Mesenchymal stem cell (in vitro differentiated cells and primary cell): ENCODE results near the gene NRG2.

Experiments used
- DNase-seq: peaks from one replicate; pipeline ENCODE4 v3.0.0-alpha.2; 2013
- H2AFZ ChIP-seq: one replicate; pipeline ENCODE4 v1.6.1; 2013; ENCODE audit warnings: low read depth, mild to moderate bottlenecking, control low read depth, inconsistent platforms, low read length, moderate library complexity
- H2AK5ac ChIP-seq: 2 replicates; pipeline ENCODE4 v1.6.1; 2013; ENCODE audit warnings: low read length, moderate library complexity, mild to moderate bottlenecking, inconsistent platforms; ENCODE audit not compliant: severe bottlenecking
- H2BK120ac ChIP-seq: one replicate; pipeline ENCODE4 v1.6.1; 2013; ENCODE audit warnings: low read depth, mild to moderate bottlenecking, inconsistent platforms, low read length, moderate library complexity
- H2BK12ac ChIP-seq, 2 experiments: one replicate each; pipeline ENCODE4 v1.6.1; 2013; ENCODE audit warnings: inconsistent platforms in 2 of 2, low read length in 2 of 2, mild to moderate bottlenecking in 2 of 2, moderate library complexity in 2 of 2, control low read depth in 1 of 2
- H2BK15ac ChIP-seq: one replicate; pipeline ENCODE4 v1.6.1; 2013; ENCODE audit warnings: mild to moderate bottlenecking, low read depth, inconsistent platforms; ENCODE audit not compliant: poor library complexity, severe bottlenecking
- H2BK5ac ChIP-seq: 2 replicates; pipeline ENCODE4 v1.6.1; 2013; ENCODE audit warnings: low read depth, mild to moderate bottlenecking, low read length, control low read depth, inconsistent platforms; ENCODE audit not compliant: poor library complexity, severe bottlenecking
- H3K14ac ChIP-seq, 2 experiments: one replicate each; pipeline ENCODE4 v1.6.1; 2013; ENCODE audit warnings: inconsistent platforms in 2 of 2, low read length in 2 of 2, control low read depth in 1 of 2, mild to moderate bottlenecking in 1 of 2, moderate library complexity in 1 of 2
- H3K18ac ChIP-seq, 2 experiments: one replicate each; pipeline ENCODE4 v1.6.1; 2013; ENCODE audit warnings: inconsistent platforms in 2 of 2, low read length in 2 of 2, control low read depth in 1 of 2, low read depth in 1 of 2, mild to moderate bottlenecking in 1 of 2
- H3K23ac ChIP-seq, 2 experiments: one replicate each; pipeline ENCODE4 v1.6.1; 2013; ENCODE audit warnings: inconsistent platforms in 2 of 2, low read length in 2 of 2, mild to moderate bottlenecking in 2 of 2, moderate library complexity in 2 of 2, control low read depth in 1 of 2
- H3K27ac ChIP-seq: 2 replicates; pipeline ENCODE4 v1.5.1; 2013; ENCODE audit warnings: mild to moderate bottlenecking, moderate library complexity, low read length, control low read depth, inconsistent platforms; ENCODE audit not compliant: poor library complexity, severe bottlenecking
- H3K27me3 ChIP-seq, 2 experiments: 2 replicates each; pipeline versions ENCODE4 v1.6.1 to v1.7.0; 2013; ENCODE audit warnings: low read length in 2 of 2, mild to moderate bottlenecking in 2 of 2, moderate library complexity in 2 of 2, control low read depth in 1 of 2, inconsistent platforms in 1 of 2; ENCODE audit not compliant: control insufficient read depth in 1 of 2, insufficient read depth in 1 of 2
- H3K36me3 ChIP-seq, 2 experiments: 2 replicates each; pipeline versions ENCODE4 v1.6.1 to v1.7.0; 2013; ENCODE audit warnings: low read length in 2 of 2, control low read depth in 1 of 2, inconsistent platforms in 1 of 2, low read depth in 1 of 2, mild to moderate bottlenecking in 1 of 2; ENCODE audit not compliant: insufficient read depth in 2 of 2, control insufficient read depth in 1 of 2
- H3K4ac ChIP-seq, 2 experiments: one replicate each; pipeline ENCODE4 v1.6.1; 2013; ENCODE audit warnings: inconsistent platforms in 2 of 2, low read length in 2 of 2, mild to moderate bottlenecking in 2 of 2, moderate library complexity in 2 of 2, control low read depth in 1 of 2, low read depth in 1 of 2
- H3K4me1 ChIP-seq: 2 replicates; pipeline ENCODE4 v1.6.1; 2013; ENCODE audit warnings: low read depth, low read length, control low read depth; ENCODE audit not compliant: control insufficient read depth, insufficient read depth
- H3K4me2 ChIP-seq: 2 replicates; pipeline ENCODE4 v1.6.1; 2013; ENCODE audit warnings: low read length, mild to moderate bottlenecking, inconsistent platforms; ENCODE audit not compliant: poor library complexity, severe bottlenecking
- H3K4me3 ChIP-seq, 2 experiments: 2 replicates each; pipeline versions ENCODE4 v1.5.1 to v1.7.0; 2013; ENCODE audit warnings: low read length in 2 of 2, mild to moderate bottlenecking in 2 of 2, control low read depth in 1 of 2, low read depth in 1 of 2; ENCODE audit not compliant: insufficient read depth in 1 of 2
- H3K79me1 ChIP-seq: replicated peaks from 2 replicates; pipeline ENCODE4 v1.6.1; 2013; ENCODE audit warnings: mild to moderate bottlenecking, control low read depth, low read length, inconsistent platforms; ENCODE audit not compliant: poor library complexity, severe bottlenecking
- H3K9ac ChIP-seq: 2 replicates; pipeline ENCODE4 v1.7.0; 2013; ENCODE audit warnings: mild to moderate bottlenecking, low read length, moderate library complexity
- H3K9me3 ChIP-seq: 2 replicates; pipeline ENCODE4 v1.7.0; 2013; ENCODE audit warnings: mild to moderate bottlenecking, low read length; ENCODE audit not compliant: control insufficient read depth
- H4K8ac ChIP-seq: one replicate; pipeline ENCODE4 v1.6.1; 2013; ENCODE audit warnings: inconsistent platforms, mild to moderate bottlenecking, low read length, moderate library complexity
- H4K91ac ChIP-seq: one replicate; pipeline ENCODE4 v1.6.1; 2013; ENCODE audit warnings: mild to moderate bottlenecking, low read length, inconsistent platforms
- WGBS: methylation state at CpG from one replicate; pipeline ENCODE4 v1.1.7; 2013; ENCODE audit warnings: mixed read lengths; 5-methylcytosine and 5-hydroxymethylcytosine counted together

The NRG2 gene

DNA sequence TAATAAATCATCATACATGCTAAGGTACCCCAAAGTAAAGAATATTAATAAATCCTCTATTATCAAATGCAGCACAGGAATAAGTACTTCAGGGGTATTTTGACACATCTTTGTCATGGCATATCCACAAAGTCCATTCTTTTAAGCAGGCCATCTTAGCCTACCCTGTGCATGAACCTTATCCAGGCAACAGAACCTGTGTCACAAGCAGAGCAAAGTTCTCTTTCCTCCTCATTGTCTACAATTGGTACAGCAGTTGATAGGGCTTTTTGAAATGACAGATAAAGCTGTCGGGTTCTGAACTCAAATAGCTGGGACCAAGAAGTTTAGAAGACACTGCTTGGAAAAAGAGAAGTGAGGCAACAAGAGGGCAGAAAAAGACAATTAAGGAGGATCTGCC, 40.0 kb upstream of the NRG2 start:
- Histone ChIP-seq H2AK5ac (no peak overlapping the region), H3K9me3 (no peaks in the 10 kb centered on the region), H2BK120ac (no peak overlapping the region), H4K8ac (no peak overlapping the region), H2BK15ac (no peak overlapping the region), H3K14ac (no peak overlapping the region), H3K36me3 (no peaks in the 10 kb centered on the region), H2BK5ac (no peak overlapping the region), H3K27me3 (peaks cover 6 to 36% of the 10 kb centered on the region in 2 experiments), H3K4me3 (no peak overlapping the region), H3K27ac (no peak overlapping the region), H3K23ac (no peak overlapping the region), H3K4me2 (no peak overlapping the region), H3K79me1 (no peaks in the 10 kb centered on the region), H2BK12ac (no peak overlapping the region), H3K9ac (no peak overlapping the region), H4K91ac (no peak overlapping the region), H3K18ac (no peak overlapping the region), H2AFZ (no peak overlapping the region), H3K4me1 (no peaks in the 10 kb centered on the region), H3K4ac (no peak overlapping the region)
- 92% methylated on average over 1 of the region's 1 CpG for WGBS
- DNase-seq, result no peak

DNA sequence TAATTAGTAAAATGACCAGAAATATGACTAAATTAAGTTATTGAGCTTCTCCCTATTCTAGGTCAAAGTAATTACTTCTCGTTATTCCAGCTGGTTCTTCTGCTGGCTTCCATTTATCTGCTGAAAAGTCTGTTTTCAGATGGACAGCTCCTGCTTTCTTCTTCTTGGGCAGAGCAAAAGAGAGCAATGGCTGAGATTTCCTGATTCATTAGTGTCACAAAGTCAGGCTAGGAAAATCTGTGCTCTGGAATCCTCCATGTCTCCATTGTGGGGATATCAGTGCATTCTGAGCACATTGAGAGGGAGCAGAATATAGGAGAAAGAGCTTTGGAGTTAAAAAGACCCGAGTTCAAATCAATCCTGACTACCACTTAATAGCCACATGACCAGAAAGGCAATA, 33.7 kb upstream of the NRG2 start:
- H3K4ac ChIP-seq, result no peak overlapping the region
- peaks cover 0 to 17% of the 10 kb centered on the region in 2 experiments for H3K27me3 ChIP-seq
- H2BK120ac ChIP-seq, result no peak overlapping the region
- no peak overlapping the region for H3K27ac ChIP-seq
- H3K4me1 ChIP-seq, result no peaks in the 10 kb centered on the region
- H3K14ac ChIP-seq, result no peak overlapping the region
- no peak overlapping the region for H2BK5ac ChIP-seq
- no peaks in the 10 kb centered on the region for H3K79me1 ChIP-seq
- no peak overlapping the region for H2BK12ac ChIP-seq
- no peak overlapping the region for H3K18ac ChIP-seq
- no peak overlapping the region for H2AK5ac ChIP-seq
- no peaks in the 10 kb centered on the region for H3K36me3 ChIP-seq
- no peaks in the 10 kb centered on the region for H3K9me3 ChIP-seq
- H4K8ac ChIP-seq, result no peak overlapping the region
- no peak overlapping the region for H3K4me2 ChIP-seq
- H2AFZ ChIP-seq, result no peak overlapping the region
- no peak overlapping the region for H3K9ac ChIP-seq
- no peak overlapping the region for H3K4me3 ChIP-seq
- H3K23ac ChIP-seq, result no peak overlapping the region
- H2BK15ac ChIP-seq, result no peak overlapping the region
- WGBS, result 42% methylated on average over 1 of the region's 2 CpGs
- no peak overlapping the region for H4K91ac ChIP-seq
- DNase-seq, result no peak

DNA sequence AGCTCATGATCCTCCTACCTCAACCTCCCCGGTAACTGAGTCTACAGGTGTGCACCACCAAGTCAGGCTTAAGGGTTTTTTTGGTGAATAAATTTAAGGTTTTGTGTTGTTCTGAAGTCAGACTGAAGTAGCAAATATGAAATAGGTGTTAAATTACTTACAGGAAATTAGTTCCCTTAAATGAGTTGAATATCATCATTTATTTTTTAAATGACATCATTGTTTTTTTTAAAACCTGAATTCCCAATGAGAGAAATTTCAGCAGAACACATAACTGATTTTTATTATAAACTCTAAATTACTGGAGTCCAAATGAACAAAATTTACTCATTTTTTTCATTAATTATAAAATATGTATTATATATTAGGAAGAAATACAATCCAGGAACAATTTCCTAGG, 33.0 kb upstream of the NRG2 start:
- WGBS, result no CpG with 5 or more reads among the region's 1 CpG
- Histone ChIP-seq H3K27me3 (peaks cover 0 to 17% of the 10 kb centered on the region in 2 experiments), H2BK12ac (no peak overlapping the region), H3K4me3 (no peak overlapping the region), H2BK15ac (no peak overlapping the region), H3K18ac (no peak overlapping the region), H3K4ac (no peak overlapping the region), H3K14ac (no peak overlapping the region), H4K8ac (no peak overlapping the region), H3K36me3 (no peaks in the 10 kb centered on the region), H3K4me1 (no peaks in the 10 kb centered on the region), H3K23ac (no peak overlapping the region), H3K27ac (no peak overlapping the region), H3K4me2 (no peak overlapping the region), H3K9me3 (no peaks in the 10 kb centered on the region), H4K91ac (no peak overlapping the region), H2BK5ac (no peak overlapping the region), H3K79me1 (no peaks in the 10 kb centered on the region), H2AK5ac (no peak overlapping the region), H2AFZ (no peak overlapping the region), H3K9ac (no peak overlapping the region), H2BK120ac (no peak overlapping the region)
- DNase-seq, result no peak

DNA sequence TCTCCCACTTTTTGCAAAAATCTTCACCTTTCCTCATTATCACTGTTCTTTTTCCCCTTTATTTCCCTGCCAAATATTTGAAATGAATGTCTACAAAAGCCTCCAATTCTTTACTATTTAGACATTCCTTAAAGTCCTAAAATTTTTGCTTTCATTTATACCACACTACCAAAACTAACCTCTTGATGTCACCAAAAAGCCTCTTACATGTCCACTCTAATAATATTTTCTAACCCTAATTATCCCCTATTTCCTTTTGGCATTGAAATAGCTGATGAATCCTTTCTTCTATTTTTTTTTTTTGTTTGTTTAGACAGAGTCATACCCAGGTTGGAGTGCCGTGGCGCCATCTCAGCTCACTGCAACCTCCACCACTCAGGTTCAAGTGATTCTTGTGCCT, 32.3 kb upstream of the NRG2 start:
- Histone ChIP-seq H4K8ac (no peak overlapping the region), H3K4ac (no peak overlapping the region), H3K4me2 (no peak overlapping the region), H3K4me1 (no peaks in the 10 kb centered on the region), H3K23ac (no peak overlapping the region), H3K9me3 (no peaks in the 10 kb centered on the region), H3K36me3 (no peaks in the 10 kb centered on the region), H2BK5ac (no peak overlapping the region), H2AK5ac (no peak overlapping the region), H2BK12ac (no peak overlapping the region), H3K27me3 (peaks cover 0 to 13% of the 10 kb centered on the region in 2 experiments), H3K27ac (no peak overlapping the region), H2BK15ac (no peak overlapping the region), H3K9ac (no peak overlapping the region), H3K79me1 (no peaks in the 10 kb centered on the region), H2AFZ (no peak overlapping the region), H4K91ac (no peak overlapping the region), H2BK120ac (no peak overlapping the region), H3K4me3 (no peak overlapping the region), H3K18ac (no peak overlapping the region), H3K14ac (no peak overlapping the region)
- WGBS, result 56% methylated on average over 2 of the region's 2 CpGs
- DNase-seq, result no peak
